ENCODE measurements around the gene LAPTM4A. TPM values are rescaled to one million over a fixed set of nuclear protein-coding genes. Genes with fewer than 3 reads are reported as not detected.
"Not testable (repeated sequence)": the region's sequence is repeated elsewhere in the genome, so short reads cannot be mapped to it uniquely, and the experiment has no call there.

LAPTM4A gene
- polyA plus RNA-seq, 4 donors = 418 to 616 (median 548) TPM

DNA sequence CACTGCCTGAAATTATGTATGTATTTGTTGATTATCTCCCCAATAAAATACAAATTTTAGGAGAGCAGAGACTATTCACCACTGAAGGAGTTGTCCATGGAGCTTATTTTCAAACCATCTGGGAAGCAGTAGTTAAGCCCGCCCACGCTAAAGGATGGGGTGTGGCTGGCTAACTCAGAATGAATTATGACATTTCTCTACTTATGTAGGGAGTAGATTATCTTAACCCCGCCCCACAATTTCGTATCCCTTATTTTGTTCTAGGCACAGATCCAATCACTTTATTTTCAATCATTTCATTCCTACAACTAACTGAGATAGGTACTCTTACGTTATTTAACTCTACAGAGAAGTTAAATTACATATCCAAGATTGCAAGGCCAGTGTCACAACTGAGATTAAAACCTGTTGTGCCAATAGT, 1.4 kb upstream of the LAPTM4A start:
- no peak for DNase-seq (ENCODE audit: low read depth in 4 of 4, low spot score in 3 of 4)

DNA sequence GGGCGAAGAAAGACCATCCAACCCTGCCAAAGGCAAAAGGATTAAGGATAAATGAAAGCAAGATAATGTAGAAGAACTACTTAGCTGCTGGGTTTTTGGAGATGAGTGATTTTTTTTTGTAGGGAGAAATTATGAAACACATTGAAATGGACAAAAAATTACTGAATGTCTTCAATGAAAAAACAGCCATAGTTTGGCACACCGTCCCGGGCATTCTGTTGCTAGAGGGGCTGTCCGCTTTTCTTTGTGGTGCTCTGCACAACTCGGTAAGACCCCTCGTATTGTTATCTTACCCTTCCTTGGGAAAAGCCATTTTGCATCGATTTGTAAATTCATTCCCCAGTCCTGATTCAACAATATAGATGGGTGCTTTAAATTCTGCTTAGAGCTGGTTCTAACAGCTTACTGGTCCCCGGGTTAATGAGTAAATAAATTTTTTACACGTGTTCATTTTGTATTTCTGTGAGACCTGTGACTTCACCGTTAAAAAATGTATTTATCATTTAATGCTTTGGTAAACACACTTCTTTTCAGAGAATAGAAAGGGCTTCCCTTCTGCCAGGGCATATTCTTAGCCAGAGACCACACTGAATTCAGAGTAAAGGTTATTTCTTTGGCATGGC, 912 bp upstream of the LAPTM4A start:
- DNase-seq (ENCODE audit: low read depth in 4 of 4, low spot score in 3 of 4) = no peak

DNA sequence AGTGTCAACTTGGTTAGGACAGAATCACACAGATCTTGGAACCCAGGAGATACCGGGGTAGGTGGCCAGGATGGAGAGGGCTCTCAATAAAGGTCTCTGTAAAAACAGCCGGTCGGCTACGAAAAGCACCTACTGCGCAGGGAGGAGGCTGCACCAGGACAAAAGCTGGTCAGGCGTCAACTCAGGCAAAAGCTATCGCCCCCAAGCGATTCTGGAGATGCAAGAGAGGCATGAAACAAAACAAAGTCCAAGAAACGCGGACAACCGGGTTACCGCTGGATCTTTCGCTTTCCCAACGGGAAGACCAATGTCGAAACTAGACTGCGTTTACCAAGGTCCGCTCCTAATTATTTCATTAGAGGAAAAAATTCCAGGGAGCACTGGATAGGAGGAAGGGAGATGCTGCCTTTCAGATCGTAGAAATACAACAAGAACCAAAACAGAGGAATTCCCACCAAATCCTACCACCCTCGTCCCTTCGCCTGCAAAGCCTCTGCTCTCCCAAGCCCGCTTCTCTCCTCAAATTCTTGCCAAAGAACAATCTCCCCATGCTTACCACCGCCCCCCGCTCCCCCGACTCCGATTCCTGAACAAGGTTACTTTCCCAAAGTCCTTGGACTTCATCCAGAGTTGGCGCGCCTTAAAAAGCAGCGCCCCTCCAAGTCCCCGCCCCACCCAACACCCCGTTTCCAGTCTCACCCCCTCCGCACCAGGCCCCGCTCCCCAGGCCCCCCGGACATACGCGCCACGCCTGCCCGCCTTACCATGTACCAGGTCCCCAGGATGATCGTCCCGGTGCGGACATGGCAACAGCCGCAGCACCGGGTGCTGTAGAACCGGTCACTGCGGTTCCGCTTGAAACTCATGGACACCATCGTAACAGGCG, 539 bp downstream of the LAPTM4A start:
- no peak for DNase-seq (ENCODE audit: low read depth in 4 of 4, low spot score in 3 of 4)

DNA sequence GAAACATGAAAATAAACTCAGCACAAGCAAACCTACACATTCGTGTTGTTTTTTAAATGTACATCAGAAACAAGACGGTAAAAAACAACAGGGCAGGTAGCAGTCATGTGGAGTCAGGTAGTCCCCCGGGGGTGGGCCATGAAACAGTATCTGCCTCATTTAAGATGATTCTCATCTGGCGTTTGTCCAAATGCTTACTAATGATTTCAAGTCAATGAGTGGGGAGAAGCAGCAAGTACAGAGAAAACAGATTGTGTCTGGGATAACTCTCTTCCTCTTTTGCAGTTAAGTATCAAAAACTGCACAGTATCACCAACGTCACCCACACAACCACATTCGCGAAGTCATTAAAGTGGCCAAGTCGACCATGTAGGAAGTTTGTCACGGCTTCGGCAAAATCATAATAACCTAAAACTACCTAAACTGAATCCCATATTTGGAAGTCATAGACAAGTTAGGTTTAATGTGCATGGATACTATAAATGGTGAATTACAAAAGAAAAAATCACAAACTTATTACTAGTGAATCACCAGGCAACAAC, 1.3 kb downstream of the LAPTM4A start:
- DNase-seq (ENCODE audit: low read depth in 4 of 4, low spot score in 3 of 4) = peak in 1 of 4 donors; percentile 66

DNA sequence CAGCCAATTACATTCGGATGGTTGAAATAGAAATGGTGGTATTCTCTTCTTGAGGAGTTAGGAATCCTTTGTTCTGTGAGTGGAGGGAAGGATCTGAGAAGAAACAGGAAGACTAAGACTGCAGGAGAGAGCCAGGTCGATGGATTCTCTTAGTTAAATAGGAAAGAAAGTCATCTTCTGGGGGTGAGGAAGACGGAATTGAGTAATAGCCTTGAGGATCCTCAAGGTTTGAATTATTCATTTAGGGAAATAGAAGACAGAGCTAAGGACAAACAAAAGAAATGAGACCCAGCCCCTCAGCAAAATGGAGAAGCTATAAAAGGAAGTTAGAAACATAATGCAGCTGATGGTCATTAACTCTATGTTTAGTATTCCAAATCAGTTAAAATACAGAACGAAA, 1.8 kb downstream of the LAPTM4A start:
- no peak for DNase-seq (ENCODE audit: low read depth in 4 of 4, low spot score in 3 of 4)

DNA sequence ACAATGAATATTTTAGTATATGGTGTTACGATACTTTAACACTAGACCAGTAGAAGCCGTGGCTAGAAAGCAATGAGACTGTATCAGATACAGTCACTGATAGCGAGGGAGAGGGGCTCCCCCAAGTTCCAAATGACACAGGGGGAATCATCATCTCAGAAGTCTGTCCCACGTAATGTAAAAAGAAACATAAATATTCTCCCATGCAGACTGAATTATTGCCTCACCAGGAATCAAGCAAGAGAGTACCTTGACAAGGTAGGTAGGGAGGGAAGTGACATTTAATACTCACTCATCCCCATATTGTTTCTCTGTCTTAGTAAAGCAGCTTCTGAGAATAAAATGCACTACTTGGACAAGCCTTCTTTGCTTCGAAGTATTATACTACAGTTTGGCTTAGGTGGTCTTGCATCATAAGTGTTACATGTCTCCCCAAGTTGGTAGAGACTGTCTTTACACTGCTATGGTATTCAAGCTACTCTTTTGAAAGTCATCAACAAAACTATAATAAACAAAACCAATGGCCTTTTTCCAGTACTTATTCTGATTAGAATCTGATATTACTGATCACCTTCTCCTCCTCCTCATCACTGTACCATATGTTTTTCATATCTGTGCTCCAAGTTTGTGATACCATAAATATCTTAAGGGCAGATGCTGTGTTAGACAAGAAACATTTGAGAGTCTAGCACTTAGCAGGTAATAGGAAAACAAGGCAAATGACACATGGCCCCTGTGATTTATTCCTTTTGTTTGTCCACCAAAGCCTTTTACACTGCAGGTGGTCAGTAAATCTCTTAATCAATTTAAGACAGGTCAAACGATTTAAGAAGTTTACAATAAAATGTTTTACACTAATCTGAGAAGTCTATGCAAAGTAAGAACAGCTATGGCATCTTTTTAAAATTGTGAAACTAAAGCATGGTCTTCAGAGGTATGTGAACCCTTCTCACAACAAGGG, 2.7 kb downstream of the LAPTM4A start:
- no peak for DNase-seq (ENCODE audit: low read depth in 4 of 4, low spot score in 3 of 4)

DNA sequence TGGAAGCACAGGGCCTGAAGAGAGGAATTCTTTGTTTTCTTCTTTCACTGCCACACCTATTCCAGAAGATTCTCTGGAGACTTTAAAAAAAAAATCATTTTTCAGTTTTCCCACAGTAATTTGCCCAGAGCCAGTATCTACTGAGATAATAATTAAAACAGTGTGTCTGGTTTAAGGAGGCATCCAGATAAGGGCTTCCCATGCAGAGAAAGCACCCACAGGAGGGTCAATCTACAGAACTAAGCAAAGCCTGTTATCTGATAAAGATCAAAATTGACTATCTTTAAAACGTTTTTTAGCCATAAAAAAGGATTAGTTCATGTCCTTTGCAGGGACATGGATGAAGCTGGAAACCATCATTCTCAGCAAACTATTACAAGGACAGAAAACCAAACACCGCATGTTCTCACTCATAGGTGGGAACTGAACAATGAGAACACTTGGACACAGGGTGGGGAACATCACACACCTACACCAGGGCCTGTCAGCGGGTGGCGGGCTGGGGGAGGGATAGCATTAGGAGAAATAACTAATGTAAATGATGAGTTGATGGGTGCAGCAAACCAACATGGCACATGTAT, 5.6 kb downstream of the LAPTM4A start:
- not testable (repeated sequence) for DNase-seq (ENCODE audit: low read depth in 4 of 4, low spot score in 3 of 4)

DNA sequence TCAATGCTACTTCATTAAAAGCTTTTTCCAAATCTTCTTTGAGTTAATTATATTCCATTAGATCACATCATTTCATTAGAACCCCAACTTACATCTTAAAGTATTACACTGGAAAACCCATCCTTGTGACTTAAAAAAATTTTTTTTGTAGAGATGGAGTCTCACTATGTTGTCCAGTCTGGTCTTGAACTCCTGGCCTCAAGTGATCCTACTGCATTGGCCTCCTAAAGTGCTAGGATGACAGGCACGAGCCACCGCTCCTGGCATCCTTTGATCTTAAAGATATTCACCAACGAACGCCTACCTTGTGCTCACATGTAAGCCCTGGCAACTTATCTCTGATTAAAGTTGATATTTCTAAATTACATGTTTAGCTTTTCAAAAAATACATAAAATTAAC, 6.7 kb downstream of the LAPTM4A start:
- DNase-seq (ENCODE audit: low read depth in 4 of 4, low spot score in 3 of 4) = no peak

DNA sequence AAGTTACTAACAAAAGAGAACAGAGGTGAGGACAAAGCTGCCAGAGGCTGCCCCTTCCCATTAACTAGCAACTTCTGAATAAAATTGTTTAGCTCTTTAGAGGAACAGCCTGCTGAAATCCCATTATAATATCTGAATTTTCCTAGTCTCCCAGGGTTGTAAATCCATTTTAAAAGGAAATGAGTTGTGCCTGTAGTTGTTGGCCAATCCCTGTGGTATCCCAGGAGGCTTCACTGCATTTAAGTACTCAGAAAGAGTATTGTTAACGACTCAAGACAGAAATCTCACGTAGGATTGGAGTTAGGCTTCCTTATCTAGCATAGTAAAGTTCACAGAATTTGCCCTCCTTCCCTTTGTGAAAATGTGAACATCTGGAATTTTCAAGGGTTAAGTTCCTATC, 8.9 kb downstream of the LAPTM4A start:
- DNase-seq (ENCODE audit: low read depth in 4 of 4, low spot score in 3 of 4) = no peak

DNA sequence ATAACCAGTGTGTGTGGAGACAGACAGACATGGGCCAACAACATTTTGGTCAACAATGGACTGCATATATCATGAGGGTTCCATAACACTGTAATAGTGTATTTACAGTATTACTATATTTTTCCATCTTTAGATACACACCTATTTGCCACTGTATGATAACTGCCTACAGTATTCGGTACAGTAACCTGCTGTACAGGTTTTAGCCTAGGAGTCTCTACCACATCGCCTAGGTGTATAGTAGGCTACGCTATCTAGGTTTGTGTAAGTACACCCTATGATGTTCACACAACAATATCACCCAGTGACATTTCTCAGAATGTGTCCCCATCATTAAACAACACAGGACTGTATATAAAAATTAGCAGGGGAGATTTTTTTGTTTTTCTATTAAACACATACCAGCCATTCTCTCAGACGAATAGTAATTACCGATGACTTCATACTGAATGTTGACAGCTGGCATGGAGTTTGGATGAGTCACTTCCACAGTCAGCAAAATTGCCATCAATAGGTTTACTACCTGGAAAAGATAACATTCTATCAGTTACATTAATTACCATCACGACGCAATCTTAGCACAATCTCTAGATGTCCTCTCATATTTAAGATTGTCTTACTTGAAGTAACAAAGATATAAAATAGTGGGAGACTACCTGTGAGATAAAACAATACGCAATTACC, 10.8 kb downstream of the LAPTM4A start:
- no peak for DNase-seq (ENCODE audit: low read depth in 4 of 4, low spot score in 3 of 4)

DNA sequence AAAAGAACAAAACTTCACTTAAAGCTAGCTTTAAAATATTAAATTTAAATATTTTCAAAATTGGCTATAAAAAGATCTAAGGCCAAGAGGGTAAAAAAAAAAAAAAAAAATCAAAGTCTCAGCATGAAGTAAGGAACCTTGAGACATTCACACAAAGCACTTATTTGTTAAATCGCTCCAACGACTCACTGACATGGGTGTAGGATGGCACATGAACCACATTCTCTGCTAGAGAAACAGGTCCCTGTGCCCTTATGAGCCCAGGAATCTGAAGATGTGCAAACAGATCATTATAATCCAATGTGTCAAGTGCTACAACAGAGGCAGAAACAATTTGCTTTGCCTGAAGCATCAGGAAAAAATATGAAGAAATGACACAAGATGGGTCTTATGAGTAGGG, 13.8 kb downstream of the LAPTM4A start:
- DNase-seq (ENCODE audit: low read depth in 4 of 4, low spot score in 3 of 4) = no peak

DNA sequence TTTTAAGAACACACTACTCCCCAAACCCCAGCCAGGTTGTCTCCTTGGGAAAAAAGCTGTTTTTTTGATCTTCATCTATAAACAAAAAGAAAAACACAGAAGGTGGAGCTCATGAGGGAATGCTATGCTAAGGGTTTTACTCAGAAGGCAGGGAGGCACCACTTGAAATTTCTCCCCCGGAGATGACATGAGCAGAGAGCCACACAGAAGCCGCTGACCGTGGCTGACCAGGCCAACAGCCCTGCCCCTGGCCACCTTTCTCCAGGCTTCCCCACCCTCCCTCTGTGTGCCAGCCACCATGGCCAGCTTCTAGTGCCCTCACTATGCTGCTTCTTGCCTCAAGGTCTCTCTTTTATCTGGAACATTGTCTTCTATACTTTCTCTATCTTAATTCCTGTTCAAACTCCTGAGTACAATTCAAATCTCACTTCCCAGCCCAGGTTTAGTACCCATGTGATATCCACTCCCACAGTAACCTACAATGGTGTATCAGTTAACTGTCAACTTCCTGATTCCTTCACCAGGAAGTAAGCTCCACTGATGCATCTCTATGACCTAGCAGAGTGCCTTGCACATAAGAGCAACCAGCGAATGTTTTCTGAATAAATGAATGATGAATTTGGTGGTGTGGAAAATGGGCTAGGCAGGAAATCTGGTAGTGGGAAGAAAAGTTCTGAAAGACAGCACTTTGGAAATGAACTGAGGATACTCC, 15.3 kb downstream of the LAPTM4A start:
- no peak for DNase-seq (ENCODE audit: low read depth in 4 of 4, low spot score in 3 of 4)

DNA sequence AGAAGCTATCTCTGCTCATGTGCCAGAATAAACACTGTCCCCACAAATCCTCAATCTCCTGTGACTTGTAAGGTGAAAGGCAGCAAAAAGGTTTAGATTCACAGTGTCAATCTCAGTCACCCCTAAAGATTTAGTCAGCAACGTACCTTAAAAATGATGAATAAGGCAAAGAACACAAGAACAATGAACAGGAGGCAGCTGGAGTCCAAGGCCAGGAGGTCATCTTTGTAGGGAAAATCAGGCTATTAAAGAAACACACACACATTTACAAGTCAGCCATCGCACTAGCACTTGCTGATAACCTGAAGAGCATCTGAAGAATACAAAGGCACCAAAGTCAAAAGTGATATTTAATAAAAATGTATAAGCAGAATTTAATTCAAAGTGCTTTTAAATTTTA, 16.6 kb downstream of the LAPTM4A start:
- no peak for DNase-seq (ENCODE audit: low read depth in 4 of 4, low spot score in 3 of 4)

DNA sequence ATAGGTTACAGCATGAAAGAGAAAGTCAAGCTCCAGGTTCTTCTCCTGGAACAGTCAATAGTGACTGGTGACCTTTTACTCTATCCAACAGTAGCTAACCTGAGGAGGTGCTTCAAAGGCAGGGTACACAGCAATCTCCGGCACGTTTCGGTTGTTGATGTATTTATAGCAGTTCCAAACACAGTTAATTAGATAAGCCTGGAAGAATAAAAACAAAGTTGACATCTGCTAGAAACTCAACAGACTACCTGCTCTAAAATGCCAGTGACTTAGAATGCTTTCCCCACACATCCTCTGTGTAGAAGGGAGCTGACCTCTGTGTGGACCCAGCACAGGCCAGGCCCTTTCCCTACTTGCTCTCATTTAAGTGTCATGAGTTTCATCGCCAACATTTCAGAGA, 17.2 kb downstream of the LAPTM4A start:
- no peak for DNase-seq (ENCODE audit: low read depth in 4 of 4, low spot score in 3 of 4)

DNA sequence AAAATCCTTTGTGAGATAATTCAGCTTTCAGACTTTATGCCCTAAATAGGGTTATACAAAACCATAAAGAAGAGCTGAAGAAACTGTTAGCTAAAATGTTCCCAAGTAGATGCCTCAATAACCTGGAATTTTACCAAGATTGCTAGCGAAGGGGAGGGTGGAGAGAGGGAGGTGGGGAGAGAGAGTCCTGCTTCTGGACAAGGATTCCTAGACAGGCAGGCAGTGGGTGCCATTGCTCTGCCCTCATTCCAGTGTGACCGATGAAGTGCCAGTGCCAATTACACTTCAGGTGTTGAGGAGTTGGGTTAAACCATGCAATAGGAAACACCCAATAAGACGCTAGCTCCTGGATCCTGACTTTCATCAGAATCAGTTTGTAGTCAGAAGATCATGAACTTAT, 18.1 kb downstream of the LAPTM4A start:
- DNase-seq (ENCODE audit: low read depth in 4 of 4, low spot score in 3 of 4) = no peak

DNA sequence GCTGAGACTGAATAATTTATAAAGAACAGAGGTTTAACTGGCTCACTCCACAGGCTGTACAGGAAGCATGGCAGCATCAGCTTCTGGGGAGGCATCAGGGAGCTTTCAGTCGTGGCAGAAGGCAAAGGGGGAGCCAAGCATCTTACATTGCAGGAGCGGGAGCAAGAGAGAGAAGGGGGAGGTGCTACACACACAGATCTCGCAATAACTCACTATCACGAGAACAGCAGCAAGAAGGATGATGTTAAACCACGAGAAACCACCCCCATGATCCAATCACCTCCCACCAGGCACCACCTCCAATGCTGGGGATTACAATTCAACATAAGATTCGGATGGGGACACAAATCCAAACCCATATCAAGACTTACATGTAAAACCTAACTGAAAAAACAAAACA, 21.2 kb downstream of the LAPTM4A start:
- no peak for DNase-seq (ENCODE audit: low read depth in 4 of 4, low spot score in 3 of 4)

DNA sequence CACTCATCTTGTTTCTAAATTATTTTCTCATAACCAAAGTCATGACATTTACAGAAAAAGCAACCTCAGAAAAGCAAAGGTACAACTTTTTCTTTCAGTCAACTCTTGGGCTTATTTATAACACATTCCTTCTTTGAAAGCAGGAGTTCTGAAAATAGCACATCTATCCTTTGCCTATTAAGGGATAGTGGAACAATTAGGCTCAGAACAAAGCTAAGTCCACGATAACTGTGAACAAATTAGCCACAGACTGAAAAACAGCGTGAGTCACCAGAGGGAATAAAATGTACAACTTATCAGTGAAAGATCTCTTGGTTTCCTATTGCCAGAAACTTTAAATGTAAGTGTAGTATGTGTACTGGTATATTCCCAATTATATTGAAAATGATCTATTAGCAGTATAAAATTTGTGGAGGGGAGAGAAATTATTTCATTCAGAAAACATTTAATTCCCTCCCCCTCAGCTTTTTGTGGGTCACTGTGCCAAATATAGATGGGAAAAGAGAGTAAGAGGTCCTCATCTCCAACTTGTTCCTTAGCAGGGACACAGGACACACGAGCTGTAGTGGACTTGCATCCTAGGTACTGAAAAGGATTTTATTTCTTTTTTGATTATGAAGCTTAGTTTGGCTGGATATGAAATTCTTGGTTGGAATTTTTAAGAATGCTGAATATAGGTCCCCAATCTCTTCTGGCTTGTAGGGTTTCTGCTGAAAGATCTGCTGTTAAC, 23.6 kb downstream of the LAPTM4A start:
- DNase-seq (ENCODE audit: low read depth in 4 of 4, low spot score in 3 of 4) = no peak

DNA sequence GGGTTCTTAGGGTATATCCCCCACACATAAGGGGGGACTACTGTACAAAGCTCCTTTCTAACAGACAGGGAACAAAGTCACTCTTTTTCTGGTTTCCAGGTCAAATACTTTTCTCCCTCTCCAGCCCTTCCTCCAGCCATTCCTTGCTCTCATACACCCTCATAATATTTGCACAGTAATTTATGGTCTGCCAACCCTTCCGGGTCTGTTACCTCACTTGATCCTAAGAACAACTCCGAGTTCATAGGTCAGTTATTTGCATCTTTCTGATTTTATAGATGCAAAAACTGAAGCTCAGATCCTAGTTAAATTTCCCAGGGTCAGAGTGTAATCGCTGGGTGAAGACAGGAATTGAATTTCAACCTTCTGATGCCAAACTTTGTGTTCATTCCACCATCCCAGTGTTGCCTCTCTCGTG, 24.2 kb downstream of the LAPTM4A start:
- DNase-seq (ENCODE audit: low read depth in 4 of 4, low spot score in 3 of 4) = no peak
